HCT116 (cell line): ENCODE data around the gene MTHFSD. TPM values are rescaled to one million over a fixed set of nuclear protein-coding genes. Genes with fewer than 3 reads are reported as not detected.
A peak's percentile ranks its signal among the peaks of the same experiment; 100 is the strongest.

ENCODE experiments used
- ATAC-seq: fragments of 200-7000 bp; cut with Tn5 transposase; 2 replicates; pipeline ENCODE4 v1.9.1; 2020; ENCODE audit warnings: mild to moderate bottlenecking, moderate library complexity
- BruUV-seq: library from RNA; stranded (reverse); fragments of 400-500 nt; replicated peaks from 2 replicates; lab custom pipeline; 2021; lab: Mats Ljungman, UMichigan
- CTCF ChIA-PET: fragments of 300-600 bp; sonication (Branson Sonifier 250); formaldehyde crosslinking; loops from one replicate; lab custom pipeline; 2021; ENCODE audit warnings: antibody characterized with exemption; lab: Charles Lee
- POLR2A ChIA-PET: fragments of 300-600, 350-600 bp; sonication (Branson Sonifier 250); formaldehyde crosslinking; loops from one replicate; lab custom pipeline; 2021; ENCODE audit warnings: antibody characterized with exemption; lab: Charles Lee
- RAD21 ChIA-PET, 2 experiments: fragments of 300-600 bp; sonication (Branson Sonifier 250); formaldehyde crosslinking; loops; one replicate each; lab custom pipeline; 2023; ENCODE audit warnings: low total read pairs in 2 of 2; ENCODE audit not compliant: uncharacterized antibody in 2 of 2, unreplicated experiment in 2 of 2, low non-redundant PET in 1 of 2; lab: Charles Lee
- DNase-seq: peaks from one replicate; pipeline ENCODE4 v3.0.0-alpha.2; 2010; ENCODE audit warnings: low read depth, low spot score
- H2AFZ ChIP-seq: fragments of 200-600 bp; shearing (Covaris generic), sonication (generic); 2 replicates; pipeline ENCODE4 v1.6.1; 2017; ENCODE audit warnings: low read depth, mixed run types, mixed read lengths, antibody characterized with exemption, low read length; ENCODE audit not compliant: poor library complexity, severe bottlenecking
- H3K27ac ChIP-seq: 2 replicates; pipeline ENCODE4 v1.5.1; 2012; ENCODE audit warnings: low read depth, low read length
- H3K27me3 ChIP-seq: fragments of 200-600 bp; sonication (generic); 2 replicates; pipeline ENCODE4 v1.6.1; 2016; ENCODE audit warnings: mixed run types, low read length, mixed read lengths; ENCODE audit not compliant: insufficient read depth
- H3K36me3 ChIP-seq, 2 experiments: fragments of 200-500 bp in 1 of 2; fragments of 200-600 bp in 1 of 2; sonication (Bioruptor generic) in 1 of 2; sonication (generic) in 1 of 2; 2 replicates each; pipeline versions ENCODE4 v1.5.1 to v1.6.1; 2014 to 2016; ENCODE audit warnings: low read length in 2 of 2, inconsistent platforms in 1 of 2, mixed read lengths in 1 of 2, mixed run types in 1 of 2; ENCODE audit not compliant: insufficient read depth in 2 of 2, control insufficient read depth in 1 of 2
- H3K4me1 ChIP-seq, 2 experiments: fragments of 200-600 bp in 1 of 2; sonication (generic) in 1 of 2; 2 replicates each; pipeline versions ENCODE4 v1.5.1 to v1.6.1; 2012 to 2017; ENCODE audit warnings: low read length in 2 of 2, inconsistent platforms in 1 of 2, mild to moderate bottlenecking in 1 of 2, mixed read lengths in 1 of 2, mixed run types in 1 of 2, moderate library complexity in 1 of 2; ENCODE audit not compliant: insufficient read depth in 2 of 2, control insufficient read depth in 1 of 2
- H3K4me2 ChIP-seq: fragments of 200-600 bp; sonication (generic); 2 replicates; pipeline ENCODE4 v1.6.1; 2017; ENCODE audit warnings: mixed run types, low read length, mixed read lengths
- H3K4me3 ChIP-seq, 2 experiments: fragments of 200-600 bp in 1 of 2; sonication (generic) in 1 of 2; replicated peaks in 1 of 2; 2 replicates each; pipeline ENCODE4 v1.5.1; 2011 to 2016; ENCODE audit warnings: low read length in 2 of 2, control low read depth in 1 of 2, low read depth in 1 of 2, mild to moderate bottlenecking in 1 of 2, mixed read lengths in 1 of 2, mixed run types in 1 of 2
- H3K79me2 ChIP-seq: fragments of 200-600 bp; sonication (generic); 2 replicates; pipeline ENCODE4 v1.6.1; 2017; ENCODE audit warnings: mild to moderate bottlenecking, mixed run types, low read length, moderate library complexity, mixed read lengths; ENCODE audit not compliant: insufficient read depth
- H3K9ac ChIP-seq: fragments of 200-600 bp; sonication (generic); 2 replicates; pipeline ENCODE4 v1.6.1; 2016; ENCODE audit warnings: low read length, mixed read lengths
- H3K9me2 ChIP-seq: fragments of 200-600 bp; sonication (generic), shearing (Covaris generic); 2 replicates; pipeline ENCODE4 v1.6.1; 2017; ENCODE audit warnings: mixed run types, mild to moderate bottlenecking, moderate library complexity; ENCODE audit not compliant: insufficient read depth
- H3K9me3 ChIP-seq, 2 experiments: fragments of 200-500 bp in 1 of 2; fragments of 200-600 bp in 1 of 2; sonication (Bioruptor generic) in 1 of 2; sonication (generic) in 1 of 2; 2 replicates each; pipeline ENCODE4 v1.6.1; 2014 to 2017; ENCODE audit warnings: low read length in 2 of 2, mixed read lengths in 2 of 2, inconsistent platforms in 1 of 2, low read depth in 1 of 2, mild to moderate bottlenecking in 1 of 2, mixed run types in 1 of 2, moderate library complexity in 1 of 2; ENCODE audit not compliant: control insufficient read depth in 1 of 2, insufficient read depth in 1 of 2
- H4K20me1 ChIP-seq: fragments of 200-600 bp; sonication (generic), shearing (Covaris generic); 2 replicates; pipeline ENCODE4 v1.6.1; 2017; ENCODE audit warnings: mixed run types, mild to moderate bottlenecking, moderate library complexity; ENCODE audit not compliant: insufficient read depth
- ATF3 ChIP-seq: IDR thresholded peaks from 2 replicates; pipeline ENCODE4 v1.6.1; 2012
- CEBPB ChIP-seq: IDR thresholded peaks from 2 replicates; pipeline ENCODE4 v1.6.1; 2012; ENCODE audit warnings: low read depth
- EGR1 ChIP-seq: IDR thresholded peaks from 2 replicates; pipeline ENCODE4 v1.6.1; 2012; ENCODE audit warnings: low read depth
- ELF1 ChIP-seq: IDR thresholded peaks from 2 replicates; pipeline ENCODE4 v1.6.1; 2012; ENCODE audit warnings: low read depth, borderline replicate concordance
- EZH2 ChIP-seq: fragments of 200-600 bp; sonication (generic); IDR thresholded peaks from 2 replicates; pipeline ENCODE4 v1.6.1; 2017; ENCODE audit warnings: antibody characterized with exemption, mixed run types
- FOSL1 ChIP-seq: IDR thresholded peaks from 2 replicates; pipeline ENCODE4 v1.6.1; 2012; ENCODE audit warnings: low read depth
- JUND ChIP-seq: IDR thresholded peaks from 2 replicates; pipeline ENCODE4 v1.6.1; 2012
- POLR2A ChIP-seq: IDR thresholded peaks from 2 replicates; pipeline ENCODE4 v1.7.0; 2011; ENCODE audit warnings: borderline replicate concordance; ENCODE audit not compliant: insufficient read depth, insufficient read length; ENCODE audit errors: extremely low read depth
- POLR2AphosphoS5 ChIP-seq: IDR thresholded peaks from 2 replicates; pipeline ENCODE4 v1.6.1; 2011; ENCODE audit warnings: mild to moderate bottlenecking, low read depth, low read length, moderate library complexity
- RAD21 ChIP-seq: IDR thresholded peaks from 2 replicates; pipeline ENCODE4 v1.6.1; 2012; ENCODE audit warnings: low read depth, mild to moderate bottlenecking
- SIN3A ChIP-seq: IDR thresholded peaks from 2 replicates; pipeline ENCODE4 v1.6.1; 2012; ENCODE audit warnings: low read depth
- SP1 ChIP-seq: IDR thresholded peaks from 2 replicates; pipeline ENCODE4 v1.6.1; 2012; ENCODE audit warnings: low read depth
- SRF ChIP-seq: IDR thresholded peaks from 2 replicates; pipeline ENCODE4 v1.6.1; 2012; ENCODE audit warnings: low read depth
- TCF7L2 ChIP-seq: IDR thresholded peaks from 2 replicates; pipeline ENCODE4 v1.7.0; 2011; ENCODE audit warnings: borderline replicate concordance, inconsistent platforms; ENCODE audit not compliant: insufficient read depth, insufficient read length; ENCODE audit errors: extremely low read depth
- YY1 ChIP-seq: IDR thresholded peaks from 2 replicates; pipeline ENCODE4 v1.6.1; 2011; ENCODE audit warnings: low read length, low read depth, moderate library complexity, mild to moderate bottlenecking; ENCODE audit not compliant: insufficient replicate concordance; ENCODE audit errors: extremely low read depth
- ZBTB33 ChIP-seq: IDR thresholded peaks from 2 replicates; pipeline ENCODE4 v1.6.1; 2011; ENCODE audit warnings: mild to moderate bottlenecking, low read length, moderate library complexity; ENCODE audit not compliant: insufficient replicate concordance; ENCODE audit errors: extremely low read depth
- intact Hi-C: fragments of 100-400 bp; cut with micrococcal nuclease; formaldehyde crosslinking; loops from 2 replicates; pipeline ENCODE4 v1.10.0; 2022
- total RNA-seq: library from RNA; stranded (reverse); gene quantifications from one replicate; pipeline ENCODE4 v1.2.1, GENCODE V29; 2021; ENCODE audit not compliant: unreplicated experiment
- TF ChIP-seq, protein P1 (sequence below), 3 experiments: fragments of 200-600 bp in 1 of 3; sonication (generic) in 1 of 3; IDR thresholded peaks in 2 of 3; conservative IDR thresholded peaks in 1 of 3; 2 replicates each; pipeline ENCODE4 v1.5.1; 2012 to 2017; ENCODE audit warnings: low read depth in 2 of 3, low read length in 2 of 3, antibody characterized with exemption in 1 of 3, borderline replicate concordance in 1 of 3, control low read depth in 1 of 3, mild to moderate bottlenecking in 1 of 3, mixed read lengths in 1 of 3, mixed run types in 1 of 3, moderate library complexity in 1 of 3; ENCODE audit not compliant: insufficient read depth in 1 of 3

The MTHFSD gene
- total RNA-seq, 1 experiment from 2014 or later, result 33.1 TPM

DNA sequence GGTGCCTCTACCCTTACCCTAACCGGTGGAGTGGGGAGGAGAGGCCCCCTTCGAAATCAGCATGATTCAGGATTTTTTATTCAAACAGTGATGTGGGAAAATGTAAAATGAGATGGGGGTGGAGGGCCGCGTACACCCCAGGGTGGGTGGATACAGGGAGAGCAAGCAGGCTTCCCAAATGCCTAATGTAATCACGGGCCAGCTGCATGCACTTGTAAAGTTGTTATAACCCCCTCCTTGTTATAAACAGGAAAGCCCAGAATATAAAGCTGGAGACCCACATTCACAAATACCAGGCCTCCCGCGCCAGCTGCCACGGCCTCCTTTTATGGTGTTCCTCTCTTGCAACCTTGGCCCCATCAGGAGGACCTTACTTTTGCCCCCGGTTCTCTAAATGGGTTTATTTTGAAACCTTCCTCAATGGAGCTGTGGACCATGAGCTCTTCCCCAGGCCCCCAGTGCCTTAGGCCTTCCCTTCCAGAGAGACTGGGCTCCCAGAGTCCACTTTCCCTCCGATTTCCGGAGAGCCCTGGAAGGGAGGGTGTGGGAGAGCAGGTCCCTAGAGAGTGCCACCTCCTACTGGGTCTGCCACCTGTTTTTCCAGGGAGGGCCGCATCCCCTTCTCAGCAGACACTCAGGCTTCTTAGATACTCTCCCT lies 22.4 kb upstream of the MTHFSD start:
- CTCF ChIA-PET, result no interaction called here
- no peaks in the 10 kb centered on the region for H3K79me2 ChIP-seq
- no peaks in the 10 kb centered on the region for H3K9me2 ChIP-seq
- no peak for TF ChIP-seq ELF1
- TF ChIP-seq YY1, result no peak
- TF ChIP-seq TCF7L2, result no peak
- no peak for TF ChIP-seq EGR1
- no peak for TF ChIP-seq SP1
- no peak for TF ChIP-seq JUND
- no peak for TF ChIP-seq ZBTB33
- TF ChIP-seq SIN3A, result no peak
- no peak for TF ChIP-seq SRF
- no peak for TF ChIP-seq ATF3
- TF ChIP-seq, protein P1, sequence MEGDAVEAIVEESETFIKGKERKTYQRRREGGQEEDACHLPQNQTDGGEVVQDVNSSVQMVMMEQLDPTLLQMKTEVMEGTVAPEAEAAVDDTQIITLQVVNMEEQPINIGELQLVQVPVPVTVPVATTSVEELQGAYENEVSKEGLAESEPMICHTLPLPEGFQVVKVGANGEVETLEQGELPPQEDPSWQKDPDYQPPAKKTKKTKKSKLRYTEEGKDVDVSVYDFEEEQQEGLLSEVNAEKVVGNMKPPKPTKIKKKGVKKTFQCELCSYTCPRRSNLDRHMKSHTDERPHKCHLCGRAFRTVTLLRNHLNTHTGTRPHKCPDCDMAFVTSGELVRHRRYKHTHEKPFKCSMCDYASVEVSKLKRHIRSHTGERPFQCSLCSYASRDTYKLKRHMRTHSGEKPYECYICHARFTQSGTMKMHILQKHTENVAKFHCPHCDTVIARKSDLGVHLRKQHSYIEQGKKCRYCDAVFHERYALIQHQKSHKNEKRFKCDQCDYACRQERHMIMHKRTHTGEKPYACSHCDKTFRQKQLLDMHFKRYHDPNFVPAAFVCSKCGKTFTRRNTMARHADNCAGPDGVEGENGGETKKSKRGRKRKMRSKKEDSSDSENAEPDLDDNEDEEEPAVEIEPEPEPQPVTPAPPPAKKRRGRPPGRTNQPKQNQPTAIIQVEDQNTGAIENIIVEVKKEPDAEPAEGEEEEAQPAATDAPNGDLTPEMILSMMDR (IDR thresholded peaks at IDR 0.05 in 2 of 3, conservative IDR thresholded peaks at IDR 0.05 in 1 of 3; ENCODE audit: borderline replicate concordance in 1 of 3, insufficient read depth in 1 of 3, low read depth in 2 of 3, low read length in 2 of 3), result no peak
- TF ChIP-seq CEBPB, result no peak
- no peak for TF ChIP-seq EZH2
- TF ChIP-seq POLR2A, result no peak
- TF ChIP-seq RAD21, result no peak
- no peak for TF ChIP-seq FOSL1
- TF ChIP-seq POLR2AphosphoS5, result no peak
- peak overlapping the region; percentile 62 to 63 for H3K4me3 ChIP-seq
- peaks cover 11 to 22% of the 10 kb centered on the region in 2 experiments; a peak in 3 of 4 replicates for H3K4me1 ChIP-seq
- H3K4me2 ChIP-seq, result peak overlapping the region; percentile 89
- DNase-seq (no peak), ATAC-seq (no peak)
- RAD21 ChIA-PET, result no interaction called here
- no peaks in the 10 kb centered on the region for H3K9me3 ChIP-seq
- peak overlapping the region; percentile 54; the same call in 1 of the 2 replicates for H3K9ac ChIP-seq
- no peaks in the 10 kb centered on the region for H3K27me3 ChIP-seq
- no TSS peak for BruUV-seq
- no peak overlapping the region for H2AFZ ChIP-seq
- H3K27ac ChIP-seq, result no peak overlapping the region
- intact Hi-C loops, result loop anchor here (5.0 kb wide), 3 partner anchors 440 to 500 kb away; no protein-coding TSS in a partner anchor
- H4K20me1 ChIP-seq, result no peaks in the 10 kb centered on the region
- H3K36me3 ChIP-seq, result no peaks in the 10 kb centered on the region
- POLR2A ChIA-PET, result no interaction called here
